Transverse colon (tissue), 4 donors: Measurements from ENCODE around the gene GHITM.

ENCODE experiments used
- POLR2A ChIP-seq: fragments of 450-650 bp; IDR thresholded peaks from one replicate; pipeline ENCODE4 v1.6.1; 2016; ENCODE audit warnings: antibody characterized with exemption, mild to moderate bottlenecking, moderate library complexity
- POLR2AphosphoS5 ChIP-seq, 3 donors: sonication (generic); formaldehyde crosslinking; IDR thresholded peaks; one replicate each; pipeline ENCODE4 v1.6.1; 2016; ENCODE audit warnings: antibody characterized with exemption in 3 of 3
- TF ChIP-seq, protein P1 (sequence below), 5 experiments: fragments of 200-600 bp in 3 of 5; fragments of 450-650 bp in 2 of 5; sonication (generic) in 3 of 5; IDR thresholded peaks; 1 replicate in 2 of 5; 2 replicates in 3 of 5; pipeline ENCODE4 v1.5.1; 2016 to 2017; ENCODE audit warnings: antibody characterized with exemption in 5 of 5, inconsistent platforms in 3 of 5, mild to moderate bottlenecking in 2 of 5, moderate library complexity in 1 of 5

DNA sequence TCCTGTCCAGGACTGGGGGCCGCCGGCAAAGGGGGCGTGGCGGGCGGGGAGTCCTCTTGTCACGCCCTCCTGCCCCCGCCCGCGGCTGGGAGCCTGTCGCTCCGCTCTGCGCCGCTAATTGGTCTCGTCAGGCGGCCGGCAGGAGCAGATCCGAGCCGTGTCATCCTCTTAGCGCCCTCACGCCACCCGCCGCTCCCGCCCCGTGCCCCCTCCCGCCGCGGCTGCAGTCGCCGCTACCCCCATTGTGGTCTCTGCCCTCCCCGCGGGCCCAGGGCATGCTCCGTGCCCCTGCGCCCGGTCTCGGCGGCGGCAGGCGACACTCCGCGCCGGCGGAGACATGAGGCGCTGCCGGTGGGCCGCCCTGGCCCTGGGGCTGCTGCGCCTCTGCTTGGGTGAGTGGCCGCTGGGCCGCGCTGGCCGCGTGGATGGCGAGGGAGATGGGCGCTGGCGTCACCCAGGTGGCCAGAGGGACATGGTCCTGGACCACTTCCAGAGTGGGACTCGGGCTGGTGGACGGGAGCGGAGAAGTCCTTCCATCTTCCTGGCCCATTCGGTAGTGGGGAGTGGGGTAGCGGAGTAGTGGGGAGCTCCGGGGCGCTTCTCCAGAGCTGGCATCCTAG is 55.2 kb downstream of the GHITM start, which contains the start of gene CDHR1:
- TF ChIP-seq, protein P1, sequence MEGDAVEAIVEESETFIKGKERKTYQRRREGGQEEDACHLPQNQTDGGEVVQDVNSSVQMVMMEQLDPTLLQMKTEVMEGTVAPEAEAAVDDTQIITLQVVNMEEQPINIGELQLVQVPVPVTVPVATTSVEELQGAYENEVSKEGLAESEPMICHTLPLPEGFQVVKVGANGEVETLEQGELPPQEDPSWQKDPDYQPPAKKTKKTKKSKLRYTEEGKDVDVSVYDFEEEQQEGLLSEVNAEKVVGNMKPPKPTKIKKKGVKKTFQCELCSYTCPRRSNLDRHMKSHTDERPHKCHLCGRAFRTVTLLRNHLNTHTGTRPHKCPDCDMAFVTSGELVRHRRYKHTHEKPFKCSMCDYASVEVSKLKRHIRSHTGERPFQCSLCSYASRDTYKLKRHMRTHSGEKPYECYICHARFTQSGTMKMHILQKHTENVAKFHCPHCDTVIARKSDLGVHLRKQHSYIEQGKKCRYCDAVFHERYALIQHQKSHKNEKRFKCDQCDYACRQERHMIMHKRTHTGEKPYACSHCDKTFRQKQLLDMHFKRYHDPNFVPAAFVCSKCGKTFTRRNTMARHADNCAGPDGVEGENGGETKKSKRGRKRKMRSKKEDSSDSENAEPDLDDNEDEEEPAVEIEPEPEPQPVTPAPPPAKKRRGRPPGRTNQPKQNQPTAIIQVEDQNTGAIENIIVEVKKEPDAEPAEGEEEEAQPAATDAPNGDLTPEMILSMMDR (IDR thresholded peaks at IDR 0.05) = no peak
- TF ChIP-seq POLR2AphosphoS5 (IDR thresholded peaks at IDR 0.05) = peak in 2 of 3 donors; percentile 56 to 57
- TF ChIP-seq POLR2A = peak; percentile 56
